Limb (tissue), 2 donors: ENCODE results near the gene MPP4.
"Not testable (repeated sequence)": the region's sequence is repeated elsewhere in the genome, so short reads cannot be mapped to it uniquely, and the experiment has no call there.

Experiments used
- DNase-seq, 2 donors: peaks; one replicate each; pipeline ENCODE4 v3.0.0-alpha.2; 2016; ENCODE audit errors: extremely low spot score in 2 of 2

MPP4 gene

DNA sequence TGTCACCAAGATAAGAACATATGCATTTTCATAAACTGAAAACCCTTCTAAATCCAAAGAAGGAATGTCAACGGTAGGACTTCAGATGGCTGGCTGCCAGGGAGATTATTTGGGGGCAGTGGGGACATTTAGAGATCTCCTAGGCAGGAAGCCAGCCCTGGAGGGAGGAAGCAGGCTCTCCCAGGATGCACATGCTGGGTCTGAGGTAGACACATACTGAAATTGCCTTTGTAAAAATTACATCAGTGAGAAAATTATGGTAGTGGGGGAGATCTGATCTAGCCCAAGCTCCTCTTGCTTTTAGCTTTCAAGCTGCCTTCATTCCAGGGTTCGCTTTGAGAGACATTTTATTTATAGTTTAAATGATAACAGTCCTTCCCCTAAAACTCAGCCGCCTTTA, 24.1 kb downstream of the MPP4 start:
- DNase-seq = no peak

DNA sequence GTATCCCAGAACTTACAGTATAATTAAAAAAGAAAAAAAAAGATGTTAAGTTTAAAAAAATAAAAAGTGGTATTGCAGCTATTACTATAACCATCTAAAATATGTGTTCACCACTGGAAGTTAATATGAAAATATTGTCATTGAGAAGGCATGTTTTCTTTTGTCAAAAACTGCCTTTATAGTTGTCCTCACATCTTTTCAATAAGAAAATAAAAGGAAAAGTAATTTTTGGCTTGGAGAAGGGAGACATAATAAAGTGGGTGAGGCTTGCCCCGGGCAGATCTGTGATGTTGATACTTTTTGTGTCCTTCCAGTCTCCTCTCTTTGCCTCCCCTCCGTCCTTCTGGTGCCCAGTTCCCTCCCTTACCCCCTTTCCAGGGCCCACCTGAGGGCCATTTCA, 24.9 kb downstream of the MPP4 start:
- DNase-seq = no peak

GRCh38 chr2:201671205-201671604, 27.2 kb downstream of the MPP4 start:
- DNase-seq = not testable (repeated sequence)

- DNase-seq = no peak
Measured at GRCh38 chr2:201669865-201670264, 28.6 kb downstream of the MPP4 start.

DNA sequence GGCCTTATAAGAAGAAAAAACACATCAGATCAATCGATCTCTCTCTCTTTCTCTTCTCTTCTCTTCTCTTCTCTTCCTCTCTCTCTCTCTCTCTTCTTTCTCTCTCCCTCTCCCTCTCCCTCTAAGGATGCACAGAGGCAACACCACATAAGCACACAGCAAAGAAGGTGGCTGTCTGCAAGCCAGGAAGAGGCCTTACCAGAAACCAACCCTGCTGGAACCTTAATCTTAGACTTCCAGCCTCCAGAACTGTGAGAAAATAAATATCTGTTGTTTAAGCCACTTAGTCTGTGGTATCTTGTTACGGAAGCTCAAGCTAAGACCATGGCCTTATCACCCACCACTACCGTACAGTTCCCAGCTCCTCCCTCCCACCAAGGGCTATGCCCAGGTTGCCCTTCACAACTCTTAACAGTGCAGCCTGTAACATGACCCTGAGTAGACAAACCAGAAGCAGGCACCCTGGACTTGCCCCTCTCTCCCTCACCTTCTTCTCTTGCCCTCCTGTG, 30.0 kb downstream of the MPP4 start:
- DNase-seq = no peak

DNA sequence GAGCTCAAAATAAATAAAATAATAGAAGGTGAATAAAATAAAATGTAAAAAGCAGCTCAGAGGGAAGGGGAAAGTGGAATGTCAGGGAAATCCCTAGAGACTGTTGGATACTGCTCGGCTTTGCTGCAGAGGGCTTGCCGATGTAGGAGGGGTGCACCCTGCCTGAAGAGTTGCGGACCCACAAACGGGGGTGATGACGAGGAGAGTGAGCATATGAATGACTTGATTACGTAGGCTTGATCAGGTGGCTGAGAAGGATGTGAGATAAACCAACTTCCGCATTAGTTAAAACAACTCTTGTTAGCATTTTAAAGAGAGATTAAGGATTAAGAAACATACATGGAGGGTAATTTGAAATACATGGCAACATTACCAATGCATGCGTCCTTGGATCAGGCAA, 34.1 kb downstream of the MPP4 start:
- no peak for DNase-seq

DNA sequence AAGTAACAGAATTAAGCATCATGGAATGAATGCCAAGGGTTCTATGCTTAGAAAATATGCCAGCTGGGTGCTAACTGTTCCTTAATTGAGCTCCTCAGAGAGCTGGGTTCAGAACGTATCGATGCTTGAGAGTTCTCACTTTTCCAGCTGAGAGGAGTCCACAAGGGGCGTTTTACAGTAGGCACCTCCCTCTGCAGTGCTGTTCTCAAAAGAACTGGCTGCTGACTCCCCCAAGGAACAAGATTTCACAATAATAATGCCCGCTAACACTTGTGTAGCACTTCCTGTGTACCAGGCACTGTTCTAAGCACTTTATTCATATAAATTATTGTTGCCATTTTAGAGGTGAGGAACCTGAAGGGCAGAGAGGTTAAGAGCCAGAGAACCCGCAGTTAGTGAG, 37.1 kb downstream of the MPP4 start:
- no peak for DNase-seq

DNA sequence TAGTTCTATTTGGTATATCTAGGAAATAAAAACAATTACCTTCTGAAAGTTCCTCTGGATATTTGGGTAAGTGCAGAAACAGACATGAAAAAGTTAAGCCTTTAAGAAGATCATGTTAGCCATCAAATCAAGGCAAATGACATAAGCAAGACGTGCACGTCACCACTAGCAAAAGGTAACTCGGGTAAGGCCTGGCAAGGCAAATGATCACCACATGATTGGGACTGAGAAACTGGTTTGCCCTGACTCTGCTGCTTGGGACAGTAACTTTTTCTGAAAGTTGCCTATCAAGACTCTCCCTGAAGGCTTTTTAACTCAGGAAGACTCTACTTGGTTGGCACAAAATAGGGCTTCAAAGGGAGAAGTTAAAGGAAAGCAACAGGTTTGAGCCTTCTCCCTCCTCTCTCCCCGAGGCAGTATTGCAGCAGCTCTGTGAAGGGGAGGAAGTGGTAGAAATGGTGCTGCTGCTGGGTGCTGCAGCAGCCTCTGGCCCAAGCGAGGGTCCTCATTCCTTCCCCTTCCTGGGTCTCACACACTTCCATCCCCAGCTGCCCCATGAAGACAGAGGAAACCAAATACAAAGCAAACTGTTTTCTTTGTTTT, 38.0 kb downstream of the MPP4 start:
- no peak for DNase-seq

DNA sequence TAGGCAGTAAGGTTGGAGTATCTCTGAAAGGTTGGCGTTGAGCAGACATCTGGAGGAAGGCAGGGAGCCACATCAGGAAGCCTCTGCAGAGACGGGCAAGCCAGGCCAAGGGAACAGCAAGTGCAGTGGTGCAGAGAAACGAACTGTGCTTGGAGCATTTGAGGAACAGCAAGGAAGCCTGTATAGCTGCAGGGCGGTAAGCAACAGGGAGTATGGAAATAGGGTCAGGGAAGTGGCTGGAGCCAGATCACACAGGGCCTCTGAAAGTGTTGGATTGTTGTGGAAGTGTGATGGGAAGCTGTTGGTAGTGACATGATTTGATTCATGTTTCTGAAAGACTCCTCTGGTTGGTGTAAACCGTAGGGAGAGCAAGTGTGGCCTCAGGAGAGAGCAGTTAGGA, 41.7 kb downstream of the MPP4 start:
- DNase-seq = no peak

GRCh38 chr2:201656102-201656501, 42.3 kb downstream of the MPP4 start:
- DNase-seq = no peak

DNA sequence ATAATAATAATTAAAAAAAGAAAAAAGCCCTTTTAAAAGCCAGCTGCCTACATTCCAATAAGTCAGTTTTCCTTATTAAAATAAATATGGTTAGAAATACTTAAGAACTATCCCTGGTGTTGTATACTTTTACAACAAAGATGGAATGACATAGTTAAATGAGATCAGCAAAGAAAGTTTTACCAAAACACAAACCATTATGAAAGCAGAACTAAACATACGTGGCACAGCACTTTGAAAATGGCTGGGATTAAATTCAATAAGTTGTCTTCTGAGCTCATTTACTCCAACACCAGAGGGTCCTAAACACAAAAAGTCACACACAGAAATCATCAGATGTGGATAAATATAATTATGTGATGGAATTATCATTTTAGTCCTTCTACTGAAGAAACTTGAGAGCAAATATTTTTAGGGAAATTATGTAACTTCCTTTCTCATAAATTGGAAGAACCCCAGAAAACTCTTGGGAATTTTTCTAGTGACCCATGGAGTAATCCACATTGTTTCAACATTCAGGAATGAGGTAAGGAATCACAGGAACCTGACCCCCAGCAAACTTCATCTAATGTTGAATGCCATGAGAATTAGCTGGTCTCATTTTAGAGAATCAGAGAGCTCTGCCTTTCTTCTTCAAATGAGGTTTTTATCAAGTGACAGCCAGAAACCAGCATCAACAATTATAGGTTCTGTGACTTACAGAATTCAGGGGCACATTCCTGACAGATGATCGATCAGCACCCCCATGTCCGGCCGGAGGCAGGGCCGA, 43.6 kb downstream of the MPP4 start:
- no peak for DNase-seq

- DNase-seq = no peak
Measured at GRCh38 chr2:201653221-201653620, 45.2 kb downstream of the MPP4 start.

GRCh38 chr2:201649442-201649841, 49.0 kb downstream of the MPP4 start:
- DNase-seq = no peak

GRCh38 chr2:201647431-201647830, 51.0 kb downstream of the MPP4 start:
- DNase-seq = no peak

DNA sequence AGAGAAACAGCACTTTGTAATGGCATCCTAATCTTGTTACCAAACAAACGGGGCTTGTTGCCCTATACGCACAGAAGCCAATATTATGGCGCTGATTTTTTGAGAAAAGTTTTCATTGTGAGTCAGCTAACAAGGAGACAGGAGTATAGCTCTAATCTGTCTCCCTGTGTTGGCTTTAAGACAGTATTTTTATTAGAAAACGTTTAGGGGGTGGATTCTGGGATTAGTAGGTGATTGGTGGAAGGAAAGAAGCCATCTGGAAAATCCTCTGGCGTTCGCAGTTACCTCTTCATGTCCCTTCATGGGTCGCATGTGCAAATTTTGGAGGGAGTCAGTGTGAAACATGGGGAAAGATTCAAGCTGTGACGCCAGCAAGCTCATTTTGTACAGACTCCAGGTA, 54.4 kb downstream of the MPP4 start:
- DNase-seq = peak in 1 of 2 donors; percentile 38

GRCh38 chr2:201643216-201643890, 55.1 kb downstream of the MPP4 start, which contains the start of gene TMEM237:
TMEM237 (minus strand) TSS chr2:201643503; CDS start chr2:201643400, 103 bp downstream.
- peak in 1 of 2 donors; percentile 48 for DNase-seq

GRCh38 chr2:201642579-201643215, 55.7 kb downstream of the MPP4 start:
- DNase-seq = peak in 1 of 2 donors; percentile 95

GRCh38 chr2:201642086-201642578, 56.3 kb downstream of the MPP4 start:
- DNase-seq = peak in 1 of 2 donors; percentile 82

DNA sequence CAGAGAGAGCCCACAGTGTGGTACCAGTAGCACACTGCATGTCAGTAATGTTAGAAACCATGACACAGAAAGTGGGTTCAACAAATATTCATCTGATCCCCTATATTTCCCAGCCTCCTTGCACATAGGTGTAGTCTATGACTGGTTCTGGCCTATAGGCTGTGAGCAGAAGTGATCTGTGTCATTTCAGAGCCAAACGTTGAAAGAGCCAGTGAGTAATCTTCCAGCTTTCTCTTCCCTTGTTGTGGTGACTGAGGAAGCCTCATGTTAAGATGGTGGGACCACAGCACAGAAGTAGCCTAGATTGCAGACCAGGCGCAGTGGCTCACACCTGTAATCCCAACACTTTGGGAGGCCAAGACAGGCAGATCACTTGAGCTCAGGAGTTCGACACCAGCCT, 59.2 kb downstream of the MPP4 start:
- no peak for DNase-seq

DNA sequence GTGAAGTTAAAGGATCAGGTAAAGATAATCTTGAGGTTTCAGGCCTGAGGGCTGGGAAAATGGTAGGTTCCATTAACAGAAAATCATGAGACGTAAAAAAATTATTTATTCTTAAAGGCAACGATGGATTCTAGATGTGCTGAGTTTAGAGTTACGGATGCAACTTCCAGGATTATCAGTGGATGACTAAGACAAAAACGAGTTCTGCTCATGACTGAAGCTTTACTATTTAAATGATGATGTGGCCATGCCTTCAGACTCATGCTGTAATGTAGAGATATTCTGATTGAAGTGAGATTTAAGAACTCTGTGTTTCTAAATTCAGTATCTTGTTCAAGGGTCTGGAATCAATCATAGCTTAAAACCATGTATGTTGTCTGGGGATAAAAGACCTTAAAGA, 60.1 kb downstream of the MPP4 start:
- no peak for DNase-seq

GRCh38 chr2:201633661-201634249, 64.7 kb downstream of the MPP4 start:
- DNase-seq = no peak
